ENCODE measurements around the gene PPP4R3A.
"Not testable (repeated sequence)": the region's sequence is repeated elsewhere in the genome, so short reads cannot be mapped to it uniquely, and the experiment has no call there.

The PPP4R3A gene

DNA sequence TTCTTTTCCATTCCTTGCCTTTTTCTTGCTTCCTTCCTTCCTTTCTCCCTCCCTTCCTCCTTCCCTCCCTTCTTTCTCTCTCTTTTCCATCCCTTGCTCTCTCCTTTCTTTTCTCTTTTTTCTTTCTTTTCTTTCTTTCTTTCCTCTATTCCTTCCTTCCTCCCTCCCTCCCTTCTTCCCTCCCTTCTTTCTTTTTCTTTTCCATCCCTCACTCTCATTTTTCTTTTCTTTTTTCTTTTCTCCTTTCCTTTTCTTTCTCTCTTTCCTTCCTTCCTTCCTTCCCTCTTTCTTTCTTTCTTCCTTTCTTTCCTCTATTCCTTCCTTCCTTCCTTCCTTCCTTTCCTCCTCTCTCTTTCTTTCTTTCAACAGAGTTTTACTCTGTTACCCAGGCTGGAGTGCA lies 35.1 kb upstream of the PPP4R3A start:
- Histone ChIP-seq H3K27me3 (replicated peaks; ENCODE audit: control insufficient read depth, insufficient read depth, low read length) (0 out of 2 replicates have a peak, but pooled peaks cover 1% of the 10 kb centered on the region), H3K36me3 (ENCODE audit: control insufficient read depth, insufficient read depth, low read length) (no peaks in the 10 kb centered on the region), H3K4me3 (replicated peaks; ENCODE audit: low read depth, low read length) (no peak overlapping the region)
- DNase-seq (ENCODE audit: extremely low read depth, insufficient read length) = no peak
- TF ChIP-seq, protein P1, sequence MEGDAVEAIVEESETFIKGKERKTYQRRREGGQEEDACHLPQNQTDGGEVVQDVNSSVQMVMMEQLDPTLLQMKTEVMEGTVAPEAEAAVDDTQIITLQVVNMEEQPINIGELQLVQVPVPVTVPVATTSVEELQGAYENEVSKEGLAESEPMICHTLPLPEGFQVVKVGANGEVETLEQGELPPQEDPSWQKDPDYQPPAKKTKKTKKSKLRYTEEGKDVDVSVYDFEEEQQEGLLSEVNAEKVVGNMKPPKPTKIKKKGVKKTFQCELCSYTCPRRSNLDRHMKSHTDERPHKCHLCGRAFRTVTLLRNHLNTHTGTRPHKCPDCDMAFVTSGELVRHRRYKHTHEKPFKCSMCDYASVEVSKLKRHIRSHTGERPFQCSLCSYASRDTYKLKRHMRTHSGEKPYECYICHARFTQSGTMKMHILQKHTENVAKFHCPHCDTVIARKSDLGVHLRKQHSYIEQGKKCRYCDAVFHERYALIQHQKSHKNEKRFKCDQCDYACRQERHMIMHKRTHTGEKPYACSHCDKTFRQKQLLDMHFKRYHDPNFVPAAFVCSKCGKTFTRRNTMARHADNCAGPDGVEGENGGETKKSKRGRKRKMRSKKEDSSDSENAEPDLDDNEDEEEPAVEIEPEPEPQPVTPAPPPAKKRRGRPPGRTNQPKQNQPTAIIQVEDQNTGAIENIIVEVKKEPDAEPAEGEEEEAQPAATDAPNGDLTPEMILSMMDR (IDR thresholded peaks at IDR 0.05; ENCODE audit: insufficient read depth, low read length, poor library complexity, severe bottlenecking) = no peak

DNA sequence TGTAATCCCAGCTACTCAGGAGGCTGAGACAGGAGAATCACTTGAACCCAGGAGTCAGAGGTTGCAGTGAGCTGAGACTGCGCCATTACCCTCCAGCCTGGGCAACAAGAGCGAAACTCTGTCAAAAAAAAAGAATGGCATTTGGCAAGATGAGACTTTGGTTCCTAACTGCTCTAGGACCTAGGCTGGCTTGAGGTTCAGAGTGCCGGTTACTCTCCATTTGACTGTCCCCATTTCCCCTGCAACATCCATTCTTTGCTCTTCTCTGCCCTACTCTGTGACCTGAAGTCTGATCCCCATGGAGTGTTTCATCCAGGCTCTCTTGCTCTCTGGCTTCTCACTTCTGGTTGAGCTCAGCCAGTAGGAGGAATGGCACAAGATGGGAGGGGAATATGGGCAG lies 26.2 kb upstream of the PPP4R3A start:
- Histone ChIP-seq H3K27me3 (replicated peaks; ENCODE audit: control insufficient read depth, insufficient read depth, low read length) (no peaks in the 10 kb centered on the region), H3K36me3 (ENCODE audit: control insufficient read depth, insufficient read depth, low read length) (no peaks in the 10 kb centered on the region), H3K4me3 (replicated peaks; ENCODE audit: low read depth, low read length) (no peak overlapping the region)
- no peak for DNase-seq (ENCODE audit: extremely low read depth, insufficient read length)
- TF ChIP-seq, protein P1 (IDR thresholded peaks at IDR 0.05; ENCODE audit: insufficient read depth, low read length, poor library complexity, severe bottlenecking) = no peak

DNA sequence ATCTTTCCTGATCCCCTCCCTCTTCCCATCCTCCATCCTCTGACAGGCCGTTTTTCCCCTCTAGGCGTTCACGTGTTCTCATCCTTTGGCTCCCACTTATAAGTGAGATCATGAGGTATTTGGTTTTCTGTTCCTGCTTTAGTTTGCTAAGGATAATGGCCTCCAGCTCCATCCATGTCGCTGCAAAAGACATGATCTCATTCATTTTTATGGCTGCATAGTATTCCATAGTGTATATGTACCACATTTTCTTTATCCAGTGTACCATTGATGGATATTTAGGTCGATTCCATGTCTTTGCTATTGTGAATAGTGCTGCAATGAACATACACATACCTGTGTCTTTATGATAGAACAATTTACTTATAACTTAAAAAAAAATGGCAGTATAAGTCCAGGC lies 23.9 kb upstream of the PPP4R3A start:
- not testable (repeated sequence) for H3K4me3 ChIP-seq (replicated peaks; ENCODE audit: low read depth, low read length); DNase-seq (ENCODE audit: extremely low read depth, insufficient read length); H3K27me3 ChIP-seq (replicated peaks; ENCODE audit: control insufficient read depth, insufficient read depth, low read length); H3K36me3 ChIP-seq (ENCODE audit: control insufficient read depth, insufficient read depth, low read length)

DNA sequence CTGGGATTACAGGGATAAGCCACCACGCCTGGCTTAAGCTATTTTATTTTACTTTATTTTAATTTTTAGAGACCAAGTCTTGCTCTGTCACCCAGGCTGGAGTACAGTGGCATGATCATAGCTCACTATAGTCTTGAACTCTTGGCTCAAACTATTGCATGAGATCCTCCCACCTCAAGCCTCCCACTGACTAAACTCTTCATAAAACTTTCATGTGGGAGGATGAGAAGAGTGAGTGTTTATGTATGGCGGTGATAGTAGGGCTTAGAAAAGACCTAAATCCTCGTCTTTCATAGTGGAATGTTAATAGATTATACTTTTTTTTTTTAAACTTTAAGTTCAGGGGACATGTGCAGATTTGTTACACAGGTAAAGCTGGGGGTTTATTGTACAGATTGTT lies 23.5 kb upstream of the PPP4R3A start:
- no peak overlapping the region for H3K4me3 ChIP-seq (replicated peaks; ENCODE audit: low read depth, low read length)
- H3K27me3 ChIP-seq (replicated peaks; ENCODE audit: control insufficient read depth, insufficient read depth, low read length) = no peaks in the 10 kb centered on the region
- TF ChIP-seq, protein P1 (IDR thresholded peaks at IDR 0.05; ENCODE audit: insufficient read depth, low read length, poor library complexity, severe bottlenecking) = no peak
- DNase-seq (ENCODE audit: extremely low read depth, insufficient read length) = no peak
- H3K36me3 ChIP-seq (ENCODE audit: control insufficient read depth, insufficient read depth, low read length) = no peaks in the 10 kb centered on the region

DNA sequence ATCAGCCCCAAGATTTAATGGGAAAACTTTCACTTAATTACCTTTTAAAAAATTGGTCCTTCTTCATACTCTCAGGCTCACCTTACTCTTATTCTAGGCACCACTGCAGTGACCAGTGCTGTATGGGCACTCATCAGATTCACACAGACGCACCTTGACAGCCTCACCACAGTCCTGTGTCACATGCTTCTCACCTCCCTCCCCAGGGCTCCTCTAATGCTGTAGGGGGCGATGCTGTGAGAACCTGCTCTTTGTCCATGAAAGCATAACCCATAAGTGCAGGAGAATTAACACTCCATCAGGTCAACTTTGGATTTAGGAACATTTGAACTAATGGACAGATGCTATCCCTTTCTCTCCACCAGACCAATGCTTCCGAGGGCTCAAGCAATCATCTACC lies 13.9 kb upstream of the PPP4R3A start:
- Histone ChIP-seq H3K27me3 (replicated peaks; ENCODE audit: control insufficient read depth, insufficient read depth, low read length) (no peaks in the 10 kb centered on the region; the same call in 1 of the 2 replicates), H3K4me3 (replicated peaks; ENCODE audit: low read depth, low read length) (no peak overlapping the region), H3K36me3 (ENCODE audit: control insufficient read depth, insufficient read depth, low read length) (no peaks in the 10 kb centered on the region)
- DNase-seq (ENCODE audit: extremely low read depth, insufficient read length) = no peak
- TF ChIP-seq, protein P1 (IDR thresholded peaks at IDR 0.05; ENCODE audit: insufficient read depth, low read length, poor library complexity, severe bottlenecking) = no peak

DNA sequence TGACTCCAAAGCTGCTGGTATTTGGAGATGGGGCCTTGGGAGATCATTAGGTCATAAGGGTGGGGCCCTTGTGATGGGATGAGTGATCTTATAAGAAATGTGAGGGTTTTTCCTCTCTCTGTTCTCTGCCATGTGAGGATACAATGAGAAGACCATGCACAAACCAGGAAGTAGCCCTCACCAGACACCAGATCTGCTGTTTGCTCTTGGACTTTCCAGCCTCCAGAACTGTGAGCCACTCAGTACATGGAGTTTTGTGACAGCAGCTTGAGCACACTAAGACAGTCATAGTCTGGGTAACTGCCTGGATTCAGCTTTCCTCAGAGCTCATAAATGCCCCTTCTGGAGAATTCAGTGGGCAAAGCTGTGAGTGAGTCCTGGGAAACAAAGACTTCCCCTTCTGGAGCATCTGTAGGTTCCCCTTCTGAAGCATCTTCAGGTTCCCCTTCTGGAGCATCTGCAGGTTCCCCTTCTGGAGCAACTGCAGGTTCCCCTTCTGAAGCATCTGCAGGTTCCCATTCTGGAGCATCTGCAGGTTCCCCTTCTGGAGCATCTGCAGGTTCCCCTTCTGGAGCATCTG lies 11.0 kb upstream of the PPP4R3A start:
- Histone ChIP-seq H3K4me3 (replicated peaks; ENCODE audit: low read depth, low read length) (no peak overlapping the region), H3K27me3 (replicated peaks; ENCODE audit: control insufficient read depth, insufficient read depth, low read length) (no peaks in the 10 kb centered on the region; the same call in 1 of the 2 replicates), H3K36me3 (ENCODE audit: control insufficient read depth, insufficient read depth, low read length) (no peaks in the 10 kb centered on the region)
- no peak for DNase-seq (ENCODE audit: extremely low read depth, insufficient read length)
- TF ChIP-seq, protein P1 (IDR thresholded peaks at IDR 0.05; ENCODE audit: insufficient read depth, low read length, poor library complexity, severe bottlenecking) = no peak
